GM12878 (cell line): Measurements from ENCODE around the gene ABI1. TPM values are rescaled to one million over a fixed set of nuclear protein-coding genes. Genes with fewer than 3 reads are reported as not detected.

Experiments
- ATAC-seq: fragments of 200-7000 bp; cut with Tn5 transposase; 3 replicates; pipeline ENCODE4 v1.9.1; 2020; ENCODE audit warnings: mild to moderate bottlenecking, moderate library complexity
- BruUV-seq: library from RNA; stranded (reverse); fragments of 400-500 nt; replicated peaks from 2 replicates; lab custom pipeline; 2021; lab: Mats Ljungman, UMichigan
- CTCF ChIA-PET: fragments of 300-600 bp; sonication (Branson Sonifier 250); formaldehyde crosslinking; extraction: SDS; loops from one replicate; lab custom pipeline; 2021; ENCODE audit warnings: inconsistent platforms; lab: Yijun Ruan, JAX
- POLR2A ChIA-PET: fragments of 350-600 bp; formaldehyde crosslinking; extraction: SDS; loops from one replicate; lab custom pipeline; 2021; ENCODE audit warnings: inconsistent platforms; lab: Charles Lee
- RAD21 ChIA-PET: fragments of 300-600 bp; sonication (Branson Sonifier 250); formaldehyde crosslinking; loops from one replicate; lab custom pipeline; 2023; ENCODE audit warnings: antibody characterized with exemption; ENCODE audit not compliant: unreplicated experiment; lab: Charles Lee
- SMC1A ChIA-PET: fragments of 300-600 bp; sonication (Branson Sonifier 250); formaldehyde crosslinking; loops from one replicate; lab custom pipeline; 2023; ENCODE audit not compliant: unreplicated experiment, uncharacterized antibody; lab: Charles Lee
- DNase-seq: peaks from one replicate; pipeline ENCODE4 v3.0.0-alpha.2; 2011; ENCODE audit warnings: low read depth, low spot score
- FAIRE-seq: peaks from 3 replicates; lab custom pipeline; 2011; peaks lifted over from hg19 to GRCh38; lab: Jason Lieb, UNC
- H2AFZ ChIP-seq: 2 replicates; pipeline ENCODE4 v1.6.0; 2011; ENCODE audit warnings: low read depth, low read length, control low read depth; ENCODE audit not compliant: control insufficient read depth
- H3K27ac ChIP-seq: 2 replicates; pipeline ENCODE4 v1.5.1; 2011; ENCODE audit warnings: control low read depth; ENCODE audit not compliant: control insufficient read depth, insufficient read depth
- H3K27me3 ChIP-seq, 2 experiments: replicated peaks in 1 of 2; 2 replicates each; pipeline versions ENCODE4 v1.6.0 to v1.6.1; 2011; ENCODE audit warnings: low read length in 1 of 2; ENCODE audit not compliant: control insufficient read depth in 2 of 2, insufficient read depth in 2 of 2
- H3K36me3 ChIP-seq, 2 experiments: 2 replicates each; pipeline ENCODE4 v1.5.1; 2011; ENCODE audit warnings: low read length in 1 of 2; ENCODE audit not compliant: control insufficient read depth in 2 of 2, insufficient read depth in 2 of 2
- H3K4me1 ChIP-seq: 2 replicates; pipeline ENCODE4 v1.6.1; 2011; ENCODE audit warnings: mild to moderate bottlenecking, low read length, moderate library complexity, mixed read lengths; ENCODE audit not compliant: control insufficient read depth, insufficient read depth
- H3K4me2 ChIP-seq: 2 replicates; pipeline ENCODE4 v1.6.0; 2011; ENCODE audit warnings: control low read depth; ENCODE audit not compliant: control insufficient read depth, insufficient read depth
- H3K4me3 ChIP-seq: fragments of 200-600 bp; sonication (generic); 2 replicates; pipeline ENCODE4 v1.5.1; 2016
- H3K79me2 ChIP-seq: 2 replicates; pipeline ENCODE4 v1.6.0; 2011; ENCODE audit warnings: low read length; ENCODE audit not compliant: control insufficient read depth, insufficient read depth
- H3K9ac ChIP-seq: 2 replicates; pipeline ENCODE4 v1.8.0; 2011; ENCODE audit warnings: low read length, control low read depth, mixed read lengths; ENCODE audit not compliant: control insufficient read depth, insufficient read depth
- H3K9me3 ChIP-seq: replicated peaks from 3 replicates; pipeline ENCODE4 v1.5.1; 2011; ENCODE audit warnings: mild to moderate bottlenecking, low read length; ENCODE audit not compliant: control insufficient read depth, insufficient read depth
- H4K20me1 ChIP-seq: 2 replicates; pipeline ENCODE4 v1.6.0; 2011; ENCODE audit not compliant: control insufficient read depth, insufficient read depth
- ESRRA ChIP-seq: IDR thresholded peaks from 2 replicates; pipeline ENCODE4 v1.6.1; 2012; ENCODE audit warnings: mild to moderate bottlenecking, low read length, improper control_type of control experiment
- KLF5 ChIP-seq: fragments of 450-650 bp; IDR thresholded peaks from 2 replicates; pipeline ENCODE4 v1.6.1; 2014; ENCODE audit warnings: mild to moderate bottlenecking; ENCODE audit not compliant: partially characterized antibody
- MTA3 ChIP-seq: IDR thresholded peaks from 2 replicates; pipeline ENCODE4 v1.6.1; 2012; ENCODE audit warnings: low read length, inconsistent platforms, borderline replicate concordance
- NBN ChIP-seq: fragments of 450-650 bp; IDR thresholded peaks from 2 replicates; pipeline ENCODE4 v1.6.1; 2016
- NFXL1 ChIP-seq: fragments of 450-650 bp; IDR thresholded peaks from 2 replicates; pipeline ENCODE4 v1.6.1; 2017; ENCODE audit warnings: antibody characterized with exemption, mild to moderate bottlenecking, borderline replicate concordance
- SMC3 ChIP-seq: IDR thresholded peaks from 2 replicates; pipeline ENCODE4 v1.6.1; 2011; ENCODE audit warnings: low read length, improper control_type of control experiment, borderline replicate concordance
- SPI1 ChIP-seq: IDR thresholded peaks from 2 replicates; pipeline ENCODE4 v1.6.1; 2011; ENCODE audit warnings: low read depth, mild to moderate bottlenecking, low read length, moderate library complexity, borderline replicate concordance; ENCODE audit not compliant: insufficient read depth
- STAT1 ChIP-seq: fragments of 450-650 bp; conservative IDR thresholded peaks from 2 replicates; pipeline ENCODE4 v1.6.1; 2014; ENCODE audit warnings: antibody characterized with exemption, mild to moderate bottlenecking
- SUPT20H ChIP-seq: IDR thresholded peaks from 2 replicates; pipeline ENCODE4 v1.6.1; 2011; ENCODE audit warnings: low read depth, mild to moderate bottlenecking, low read length, moderate library complexity, borderline replicate concordance; ENCODE audit not compliant: control insufficient read depth
- WGBS: methylation state at CpG from one replicate; pipeline ENCODE4 v1.1.6; 2016; ENCODE audit warnings: low lambda C conversion rate; ENCODE audit not compliant: insufficient replicate concordance, insufficient coverage; ENCODE audit errors: missing lambda C conversion rate; 5-methylcytosine and 5-hydroxymethylcytosine counted together
- in situ Hi-C: fragments of 300-500 bp; cut with MboI; formaldehyde crosslinking; loops from 9 replicates; pipeline ENCODE4 v1.14.3; 2018; ENCODE audit warnings: mixed read lengths
- intact Hi-C: fragments of 100-400 bp; cut with micrococcal nuclease; formaldehyde crosslinking; loops from one replicate; pipeline ENCODE4 v1.14.2; 2022; ENCODE audit not compliant: unreplicated experiment
- polyA plus RNA-seq, 11 experiments: library from polyadenylated mRNA; depleted of rRNA in 4 of 11; unstranded in 6 of 11; stranded (reverse) in 5 of 11; fragments of >200 nt; fragmentation: Nextera tagmentation in 4 of 11; fragmentation: Illumina TruSeq in 1 of 11; extraction: Ambion mirVana in 4 of 11; extraction: Trizol in 1 of 11; gene quantifications; 1 replicate in 1 of 11; 2 replicates in 10 of 11; pipeline versions ENCODE4 v1.2.1 to v1.2.3, GENCODE V29; 2011 to 2016; ENCODE audit warnings: inconsistent platforms in 2 of 11, missing spikeins in 2 of 11, low read depth in 1 of 11
- total RNA-seq, 4 experiments: library from RNA; depleted of rRNA in 3 of 4; stranded (reverse); fragments of >200 nt in 3 of 4; fragmentation: Illumina TruSeq in 1 of 4; extraction: Trizol in 1 of 4; gene quantifications; 2 replicates each; pipeline versions ENCODE4 v1.2.1 to v1.2.3, GENCODE V29; 2013 to 2021
- TF ChIP-seq, protein P1 (sequence below): fragments of 450-650 bp; IDR thresholded peaks from 2 replicates; pipeline ENCODE4 v1.6.1; 2016; ENCODE audit warnings: mild to moderate bottlenecking
- TF ChIP-seq, protein P2 (sequence below): fragments of 450-650 bp; formaldehyde crosslinking; IDR thresholded peaks from 2 replicates; pipeline ENCODE4 v1.4.0; 2020; ENCODE audit warnings: mild to moderate bottlenecking, moderate library complexity
- TF ChIP-seq, protein P3 (sequence below): IDR thresholded peaks from 2 replicates; pipeline ENCODE4 v1.6.1; 2011; ENCODE audit warnings: borderline replicate concordance, low read depth, mild to moderate bottlenecking, moderate library complexity, low read length; ENCODE audit not compliant: insufficient read depth, poor library complexity, severe bottlenecking

Gene ABI1
- total and polyA plus RNA-seq, 10 of the 15 experiments (the other 5 are each of a cell fraction or from before 2014, with no cell fraction given), result 31.2 to 73.2 (median 50.7) TPM

DNA sequence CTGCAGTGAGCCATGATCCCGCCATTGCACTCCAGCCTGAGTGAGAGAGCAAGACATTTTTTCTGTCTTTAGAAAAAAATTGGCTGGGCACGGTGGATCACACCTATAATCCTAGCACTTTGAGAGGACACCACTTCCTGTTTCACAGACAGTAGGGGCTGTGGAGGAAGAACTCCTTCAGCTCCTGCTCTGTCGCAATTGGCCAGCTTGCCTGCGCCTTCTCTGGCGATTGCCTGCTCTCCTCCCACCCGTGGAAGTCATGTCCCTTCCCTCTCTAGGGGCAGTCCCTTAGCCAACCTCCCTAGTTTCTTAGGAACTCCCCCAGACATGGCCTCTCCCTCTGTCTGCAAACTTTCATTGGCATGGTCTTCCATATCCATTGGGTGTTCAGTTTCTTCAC is 154.6 kb downstream of the ABI1 start:
- H4K20me1 ChIP-seq, result no peaks in the 10 kb centered on the region
- no peak overlapping the region for H2AFZ ChIP-seq
- POLR2A ChIA-PET, result no interaction called here
- no TSS peak for BruUV-seq
- RAD21 ChIA-PET, result no interaction called here
- H3K4me2 ChIP-seq, result no peak overlapping the region
- no peak overlapping the region for H3K9ac ChIP-seq
- SMC1A ChIA-PET, result interaction anchor here (1.1 kb wide), 1 partner anchor 176 kb away, joined by 3 read pairs; no protein-coding TSS in a partner anchor
- DNase-seq, result no peak
- no peak overlapping the region for H3K4me3 ChIP-seq
- no peaks in the 10 kb centered on the region for H3K4me1 ChIP-seq
- no peaks in the 10 kb centered on the region; the same call in 2 of the 3 replicates for H3K9me3 ChIP-seq
- peaks cover 15% of the 10 kb centered on the region for H3K79me2 ChIP-seq
- peaks cover 19 to 33% of the 10 kb centered on the region in 2 experiments for H3K36me3 ChIP-seq
- ATAC-seq, result no peak; the same call in 2 of the 3 replicates
- CTCF ChIA-PET, result no interaction called here
- FAIRE-seq, result no peak
- in situ Hi-C loops, result no loop called here
- no peak for TF ChIP-seq STAT1
- TF ChIP-seq SPI1, result peak; percentile 28; the same call in 1 of the 2 replicates
- TF ChIP-seq, all 136 proteins: peak for 1
- 94% methylated on average over 6 of the region's 6 CpGs for WGBS
- Histone ChIP-seq H3K27ac (no peak overlapping the region), H3K27me3 (no peaks in the 10 kb centered on the region)
- intact Hi-C loops, result no loop called here

DNA sequence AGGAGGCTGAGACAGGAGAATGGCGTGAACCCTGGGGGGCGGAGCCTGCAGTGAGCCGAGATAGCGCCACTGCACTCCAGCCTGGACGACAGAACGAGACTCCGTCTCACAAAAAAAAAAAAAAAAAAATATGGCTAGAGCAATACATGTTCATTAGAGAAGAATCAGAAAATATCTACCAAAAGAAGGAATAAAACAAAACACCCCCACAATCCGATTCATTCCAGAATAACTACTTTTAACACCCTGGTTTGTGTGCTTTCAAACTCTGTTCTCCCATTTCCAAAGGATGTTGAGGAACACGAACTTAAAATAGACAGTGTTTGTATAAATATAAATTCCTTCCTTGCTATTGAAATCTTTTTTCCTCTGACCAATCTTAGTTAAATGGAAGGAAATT is 156.8 kb downstream of the ABI1 start:
- H4K20me1 ChIP-seq, result no peaks in the 10 kb centered on the region
- SMC1A ChIA-PET, result no interaction called here
- DNase-seq (no peak), FAIRE-seq (no peak), ATAC-seq (no peak)
- BruUV-seq, result no TSS peak
- CTCF ChIA-PET, result no interaction called here
- H3K4me1 ChIP-seq, result no peaks in the 10 kb centered on the region
- peaks cover 18 to 33% of the 10 kb centered on the region in 2 experiments for H3K36me3 ChIP-seq
- H3K27ac ChIP-seq, result no peak overlapping the region
- H3K79me2 ChIP-seq, result peaks cover 37% of the 10 kb centered on the region
- no peaks in the 10 kb centered on the region; the same call in 1 of the 3 replicates for H3K9me3 ChIP-seq
- no peak overlapping the region for H3K4me2 ChIP-seq
- RAD21 ChIA-PET, result no interaction called here
- no peak overlapping the region for H3K4me3 ChIP-seq
- no peaks in the 10 kb centered on the region for H3K27me3 ChIP-seq
- WGBS, result 66% methylated on average over 3 of the region's 9 CpGs
- intact Hi-C loops, result no loop called here
- in situ Hi-C loops, result no loop called here
- no peak overlapping the region for H2AFZ ChIP-seq
- no peak overlapping the region for H3K9ac ChIP-seq
- TF ChIP-seq MTA3 (no peak), SUPT20H (no peak), SMC3 (no peak), NFXL1 (no peak), ESRRA (no peak), NBN (no peak), KLF5 (no peak)
- TF ChIP-seq, protein P1, sequence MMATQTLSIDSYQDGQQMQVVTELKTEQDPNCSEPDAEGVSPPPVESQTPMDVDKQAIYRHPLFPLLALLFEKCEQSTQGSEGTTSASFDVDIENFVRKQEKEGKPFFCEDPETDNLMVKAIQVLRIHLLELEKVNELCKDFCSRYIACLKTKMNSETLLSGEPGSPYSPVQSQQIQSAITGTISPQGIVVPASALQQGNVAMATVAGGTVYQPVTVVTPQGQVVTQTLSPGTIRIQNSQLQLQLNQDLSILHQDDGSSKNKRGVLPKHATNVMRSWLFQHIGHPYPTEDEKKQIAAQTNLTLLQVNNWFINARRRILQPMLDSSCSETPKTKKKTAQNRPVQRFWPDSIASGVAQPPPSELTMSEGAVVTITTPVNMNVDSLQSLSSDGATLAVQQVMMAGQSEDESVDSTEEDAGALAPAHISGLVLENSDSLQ, result no peak
- TF ChIP-seq, protein P2, sequence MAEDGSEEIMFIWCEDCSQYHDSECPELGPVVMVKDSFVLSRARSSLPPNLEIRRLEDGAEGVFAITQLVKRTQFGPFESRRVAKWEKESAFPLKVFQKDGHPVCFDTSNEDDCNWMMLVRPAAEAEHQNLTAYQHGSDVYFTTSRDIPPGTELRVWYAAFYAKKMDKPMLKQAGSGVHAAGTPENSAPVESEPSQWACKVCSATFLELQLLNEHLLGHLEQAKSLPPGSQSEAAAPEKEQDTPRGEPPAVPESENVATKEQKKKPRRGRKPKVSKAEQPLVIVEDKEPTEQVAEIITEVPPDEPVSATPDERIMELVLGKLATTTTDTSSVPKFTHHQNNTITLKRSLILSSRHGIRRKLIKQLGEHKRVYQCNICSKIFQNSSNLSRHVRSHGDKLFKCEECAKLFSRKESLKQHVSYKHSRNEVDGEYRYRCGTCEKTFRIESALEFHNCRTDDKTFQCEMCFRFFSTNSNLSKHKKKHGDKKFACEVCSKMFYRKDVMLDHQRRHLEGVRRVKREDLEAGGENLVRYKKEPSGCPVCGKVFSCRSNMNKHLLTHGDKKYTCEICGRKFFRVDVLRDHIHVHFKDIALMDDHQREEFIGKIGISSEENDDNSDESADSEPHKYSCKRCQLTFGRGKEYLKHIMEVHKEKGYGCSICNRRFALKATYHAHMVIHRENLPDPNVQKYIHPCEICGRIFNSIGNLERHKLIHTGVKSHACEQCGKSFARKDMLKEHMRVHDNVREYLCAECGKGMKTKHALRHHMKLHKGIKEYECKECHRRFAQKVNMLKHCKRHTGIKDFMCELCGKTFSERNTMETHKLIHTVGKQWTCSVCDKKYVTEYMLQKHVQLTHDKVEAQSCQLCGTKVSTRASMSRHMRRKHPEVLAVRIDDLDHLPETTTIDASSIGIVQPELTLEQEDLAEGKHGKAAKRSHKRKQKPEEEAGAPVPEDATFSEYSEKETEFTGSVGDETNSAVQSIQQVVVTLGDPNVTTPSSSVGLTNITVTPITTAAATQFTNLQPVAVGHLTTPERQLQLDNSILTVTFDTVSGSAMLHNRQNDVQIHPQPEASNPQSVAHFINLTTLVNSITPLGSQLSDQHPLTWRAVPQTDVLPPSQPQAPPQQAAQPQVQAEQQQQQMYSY (CRISPR knock-in tag), result no peak
- TF ChIP-seq, protein P3, sequence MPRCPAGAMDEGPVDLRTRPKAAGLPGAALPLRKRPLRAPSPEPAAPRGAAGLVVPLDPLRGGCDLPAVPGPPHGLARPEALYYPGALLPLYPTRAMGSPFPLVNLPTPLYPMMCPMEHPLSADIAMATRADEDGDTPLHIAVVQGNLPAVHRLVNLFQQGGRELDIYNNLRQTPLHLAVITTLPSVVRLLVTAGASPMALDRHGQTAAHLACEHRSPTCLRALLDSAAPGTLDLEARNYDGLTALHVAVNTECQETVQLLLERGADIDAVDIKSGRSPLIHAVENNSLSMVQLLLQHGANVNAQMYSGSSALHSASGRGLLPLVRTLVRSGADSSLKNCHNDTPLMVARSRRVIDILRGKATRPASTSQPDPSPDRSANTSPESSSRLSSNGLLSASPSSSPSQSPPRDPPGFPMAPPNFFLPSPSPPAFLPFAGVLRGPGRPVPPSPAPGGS, result no peak
- POLR2A ChIA-PET, result no interaction called here
